SU-DHL-6 (cell line): Measurements from ENCODE around the gene DTNA.

ENCODE experiments used
- H2AFZ ChIP-seq: fragments of 200-600 bp; sonication (generic); 2 replicates; pipeline ENCODE4 v1.6.1; 2014; ENCODE audit warnings: low read depth, mild to moderate bottlenecking, moderate library complexity, mixed read lengths, antibody characterized with exemption, low read length; ENCODE audit not compliant: severe bottlenecking
- H3F3A ChIP-seq: fragments of 200-600 bp; shearing (Covaris generic); 2 replicates; pipeline ENCODE4 v1.6.0; 2016; ENCODE audit warnings: antibody characterized with exemption, mild to moderate bottlenecking; ENCODE audit not compliant: insufficient read depth
- H3K27ac ChIP-seq: fragments of 200-600 bp; sonication (generic); 2 replicates; pipeline ENCODE4 v1.5.1; 2016; ENCODE audit warnings: low read depth, mild to moderate bottlenecking, low read length, moderate library complexity, mixed read lengths
- H3K27me3 ChIP-seq: fragments of 200-600 bp; sonication (generic), shearing (Covaris generic); 2 replicates; pipeline ENCODE4 v1.6.0; 2014; ENCODE audit warnings: mild to moderate bottlenecking, low read length
- H3K36me3 ChIP-seq: fragments of 200-600 bp; sonication (generic); 2 replicates; pipeline ENCODE4 v1.6.1; 2014; ENCODE audit warnings: mild to moderate bottlenecking, low read length, mixed read lengths
- H3K4me2 ChIP-seq: fragments of 300-600, 200-600 bp; shearing (Covaris generic), sonication (generic); 2 replicates; pipeline ENCODE4 v1.6.0; 2014; ENCODE audit warnings: low read length, low read depth, mild to moderate bottlenecking; ENCODE audit not compliant: poor library complexity, severe bottlenecking
- H3K4me3 ChIP-seq: fragments of 200-600 bp; sonication (generic); 2 replicates; pipeline ENCODE4 v1.5.1; 2014; ENCODE audit warnings: antibody characterized with exemption, low read length, mild to moderate bottlenecking, mixed read lengths; ENCODE audit not compliant: insufficient read depth, poor library complexity, severe bottlenecking
- H3K79me2 ChIP-seq: fragments of 200-600 bp; sonication (generic); 2 replicates; pipeline ENCODE4 v1.6.1; 2014; ENCODE audit warnings: mild to moderate bottlenecking, low read length, moderate library complexity; ENCODE audit not compliant: insufficient read depth
- H3K9ac ChIP-seq: fragments of 200-600 bp; sonication (generic); 2 replicates; pipeline ENCODE4 v1.7.0; 2014; ENCODE audit warnings: mild to moderate bottlenecking, low read length
- H3K9me2 ChIP-seq: fragments of 200-600 bp; sonication (generic); replicated peaks from 2 replicates; pipeline ENCODE4 v1.6.1; 2014; ENCODE audit warnings: low read length; ENCODE audit not compliant: insufficient read depth
- H3K9me3 ChIP-seq: fragments of 200-600 bp; sonication (generic); 2 replicates; pipeline ENCODE4 v1.6.1; 2014; ENCODE audit warnings: low read length, mixed read lengths; ENCODE audit not compliant: insufficient read depth
- H4K20me1 ChIP-seq: fragments of 200-600 bp; sonication (generic); 2 replicates; pipeline ENCODE4 v1.6.1; 2014; ENCODE audit warnings: low read depth, mild to moderate bottlenecking, antibody characterized with exemption, low read length, moderate library complexity, mixed read lengths
- EZH2phosphoT487 ChIP-seq: fragments of 200-600 bp; sonication (generic), shearing (Covaris generic); conservative IDR thresholded peaks from 2 replicates; pipeline ENCODE4 v1.6.1; 2018; ENCODE audit warnings: mild to moderate bottlenecking, antibody characterized with exemption, low read length, moderate library complexity, mixed read lengths
- TF ChIP-seq, protein P1 (sequence below): fragments of 200-600 bp; sonication (generic); IDR thresholded peaks from one replicate; pipeline ENCODE4 v1.5.1; 2017; ENCODE audit warnings: antibody characterized with exemption, mild to moderate bottlenecking, low read length, moderate library complexity; ENCODE audit not compliant: insufficient read depth, poor library complexity, severe bottlenecking

DTNA gene

DNA sequence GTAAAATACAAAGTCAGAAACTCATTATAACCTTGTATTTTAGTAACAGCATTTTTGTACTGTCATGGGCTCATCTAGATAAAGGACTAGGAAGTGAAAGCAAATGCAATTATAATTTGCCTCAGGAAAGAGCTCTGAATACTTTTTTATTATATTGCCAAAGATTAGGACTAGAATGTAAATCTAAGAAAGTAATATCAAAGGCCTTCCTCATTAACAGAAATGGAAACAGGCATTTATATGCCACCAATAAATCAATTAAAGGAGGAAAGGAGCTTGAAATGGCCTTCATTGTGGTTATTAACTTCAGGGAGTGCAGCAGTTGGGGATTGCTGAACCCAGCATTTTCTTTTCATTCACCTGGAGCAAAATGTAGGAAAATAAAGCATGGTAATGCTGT is 39.6 kb downstream of the DTNA start:
- no peaks in the 10 kb centered on the region for H3K9me3 ChIP-seq
- H4K20me1 ChIP-seq = no peaks in the 10 kb centered on the region

DNA sequence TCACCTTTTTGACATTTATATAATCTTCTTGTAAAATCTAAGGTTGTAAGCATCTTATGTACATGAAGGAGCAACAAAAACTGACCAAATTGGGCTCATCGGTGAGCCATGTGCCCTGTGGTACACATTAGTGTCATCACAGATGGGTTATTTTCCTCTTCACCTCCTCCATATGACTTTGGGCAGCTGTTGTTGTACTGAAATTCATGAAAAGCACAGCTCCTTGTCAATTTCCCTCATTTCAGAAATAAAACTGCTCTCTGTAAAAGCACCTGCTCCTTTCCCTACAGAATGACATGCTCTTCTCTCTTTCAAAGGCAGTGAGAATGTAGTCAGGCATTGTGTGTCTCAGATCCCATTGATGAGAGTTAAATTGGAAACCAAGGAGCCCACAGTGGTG is 42.0 kb downstream of the DTNA start:
- Histone ChIP-seq H4K20me1 (no peaks in the 10 kb centered on the region), H3K27ac (no peak overlapping the region), H2AFZ (no peak overlapping the region), H3K9me2 (no peaks in the 10 kb centered on the region), H3K36me3 (no peaks in the 10 kb centered on the region), H3K27me3 (no peaks in the 10 kb centered on the region), H3K9me3 (no peaks in the 10 kb centered on the region), H3K4me2 (no peak overlapping the region), H3K9ac (no peak overlapping the region), H3F3A (no peaks in the 10 kb centered on the region), H3K4me3 (no peak overlapping the region), H3K79me2 (no peaks in the 10 kb centered on the region)
- TF ChIP-seq, protein P1, sequence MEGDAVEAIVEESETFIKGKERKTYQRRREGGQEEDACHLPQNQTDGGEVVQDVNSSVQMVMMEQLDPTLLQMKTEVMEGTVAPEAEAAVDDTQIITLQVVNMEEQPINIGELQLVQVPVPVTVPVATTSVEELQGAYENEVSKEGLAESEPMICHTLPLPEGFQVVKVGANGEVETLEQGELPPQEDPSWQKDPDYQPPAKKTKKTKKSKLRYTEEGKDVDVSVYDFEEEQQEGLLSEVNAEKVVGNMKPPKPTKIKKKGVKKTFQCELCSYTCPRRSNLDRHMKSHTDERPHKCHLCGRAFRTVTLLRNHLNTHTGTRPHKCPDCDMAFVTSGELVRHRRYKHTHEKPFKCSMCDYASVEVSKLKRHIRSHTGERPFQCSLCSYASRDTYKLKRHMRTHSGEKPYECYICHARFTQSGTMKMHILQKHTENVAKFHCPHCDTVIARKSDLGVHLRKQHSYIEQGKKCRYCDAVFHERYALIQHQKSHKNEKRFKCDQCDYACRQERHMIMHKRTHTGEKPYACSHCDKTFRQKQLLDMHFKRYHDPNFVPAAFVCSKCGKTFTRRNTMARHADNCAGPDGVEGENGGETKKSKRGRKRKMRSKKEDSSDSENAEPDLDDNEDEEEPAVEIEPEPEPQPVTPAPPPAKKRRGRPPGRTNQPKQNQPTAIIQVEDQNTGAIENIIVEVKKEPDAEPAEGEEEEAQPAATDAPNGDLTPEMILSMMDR = no peak
- no peak for TF ChIP-seq EZH2phosphoT487

More for the DNA sequence above, 39.6 kb downstream of the DTNA start:
- Histone ChIP-seq H3K4me3 (no peak overlapping the region), H3K9ac (no peak overlapping the region), H3K27me3 (no peaks in the 10 kb centered on the region), H2AFZ (no peak overlapping the region), H3F3A (no peaks in the 10 kb centered on the region), H3K9me2 (no peaks in the 10 kb centered on the region), H3K36me3 (no peaks in the 10 kb centered on the region), H3K79me2 (no peaks in the 10 kb centered on the region), H3K4me2 (no peak overlapping the region), H3K27ac (no peak overlapping the region)
- TF ChIP-seq EZH2phosphoT487 = no peak
- TF ChIP-seq, protein P1 = no peak

DNA sequence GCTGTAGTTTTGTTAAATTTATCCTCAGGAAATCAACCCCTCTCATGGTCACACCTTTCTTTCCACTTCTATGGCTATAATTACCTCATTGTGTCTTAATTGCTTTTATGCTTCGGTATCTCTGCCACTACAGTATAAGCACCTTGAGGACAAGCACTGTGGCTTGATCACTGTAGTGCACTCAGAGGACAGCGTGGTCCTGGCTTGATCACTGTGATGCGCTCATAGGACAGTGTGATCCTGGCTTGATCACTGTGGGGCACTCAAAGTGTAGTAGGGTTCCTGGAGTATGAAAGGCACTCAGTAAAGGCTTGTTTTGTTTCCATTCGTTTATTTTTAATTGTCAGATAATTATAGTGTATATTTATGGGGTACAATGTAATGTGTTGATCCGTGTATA is 44.2 kb downstream of the DTNA start:
- no peak for TF ChIP-seq EZH2phosphoT487
- TF ChIP-seq, protein P1 = no peak
- no peaks in the 10 kb centered on the region for H3K27me3 ChIP-seq
- no peaks in the 10 kb centered on the region for H3K79me2 ChIP-seq
- no peak overlapping the region for H2AFZ ChIP-seq
- no peaks in the 10 kb centered on the region for H4K20me1 ChIP-seq
- no peak overlapping the region for H3K4me2 ChIP-seq
- no peak overlapping the region for H3K27ac ChIP-seq
- H3K9ac ChIP-seq = no peak overlapping the region
- no peaks in the 10 kb centered on the region for H3K36me3 ChIP-seq
- H3K9me2 ChIP-seq = no peaks in the 10 kb centered on the region
- no peaks in the 10 kb centered on the region for H3F3A ChIP-seq
- H3K9me3 ChIP-seq = no peaks in the 10 kb centered on the region
- H3K4me3 ChIP-seq = no peak overlapping the region
